Fibroblast of the aortic adventitia (primary cell): ENCODE measurements around the gene VCL. TPM values are rescaled to one million over a fixed set of nuclear protein-coding genes. Genes with fewer than 3 reads are reported as not detected.
"Not testable (repeated sequence)": the region's sequence is repeated elsewhere in the genome, so short reads cannot be mapped to it uniquely, and the experiment has no call there.

Experiments used
- DNase-seq: peaks from one replicate; pipeline ENCODE4 v3.0.0-alpha.2; 2010; ENCODE audit warnings: low read depth
- H3K4me3 ChIP-seq: 2 replicates; pipeline ENCODE4 v1.5.1; 2011; ENCODE audit warnings: low read depth, mild to moderate bottlenecking, control low read depth, low read length, moderate library complexity
- CTCF ChIP-seq: IDR thresholded peaks from 2 replicates; pipeline ENCODE4 v1.5.1; 2011; ENCODE audit warnings: mild to moderate bottlenecking, low read length, control low read depth, inconsistent platforms; ENCODE audit not compliant: insufficient read depth
- total RNA-seq: library from RNA; depleted of rRNA; stranded (reverse); fragments of >200 nt; gene quantifications from 2 replicates; pipeline ENCODE4 v1.2.3, GENCODE V29; 2012; ENCODE audit warnings: low replicate concordance

The VCL gene
- total RNA-seq, 1 donor = 176 TPM

- H3K4me3 ChIP-seq = no peak overlapping the region
- no peak for DNase-seq
- no peak for TF ChIP-seq CTCF
Observed at GRCh38 chr10:74022926-74023629, 25.2 kb downstream of the VCL start.

DNA sequence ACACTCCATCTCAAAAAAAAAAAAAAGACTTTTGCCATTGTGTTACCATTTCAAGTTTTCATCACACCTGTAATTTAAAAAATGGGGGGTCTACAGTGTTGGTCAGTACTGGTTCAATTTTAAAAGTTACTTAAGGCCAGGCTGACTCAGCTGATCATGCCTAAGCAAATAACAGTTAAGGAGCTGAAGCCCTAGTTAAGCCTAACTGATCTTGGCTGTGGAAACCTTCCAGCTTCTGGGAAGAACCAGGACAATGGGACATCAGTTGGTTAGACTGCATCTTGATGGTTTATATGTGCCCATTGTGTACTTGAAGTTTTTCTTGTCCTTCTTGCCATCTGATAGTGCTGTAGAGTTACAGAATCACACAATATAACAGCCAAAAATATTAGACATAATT lies 26.7 kb downstream of the VCL start:
- TF ChIP-seq CTCF = no peak

DNA sequence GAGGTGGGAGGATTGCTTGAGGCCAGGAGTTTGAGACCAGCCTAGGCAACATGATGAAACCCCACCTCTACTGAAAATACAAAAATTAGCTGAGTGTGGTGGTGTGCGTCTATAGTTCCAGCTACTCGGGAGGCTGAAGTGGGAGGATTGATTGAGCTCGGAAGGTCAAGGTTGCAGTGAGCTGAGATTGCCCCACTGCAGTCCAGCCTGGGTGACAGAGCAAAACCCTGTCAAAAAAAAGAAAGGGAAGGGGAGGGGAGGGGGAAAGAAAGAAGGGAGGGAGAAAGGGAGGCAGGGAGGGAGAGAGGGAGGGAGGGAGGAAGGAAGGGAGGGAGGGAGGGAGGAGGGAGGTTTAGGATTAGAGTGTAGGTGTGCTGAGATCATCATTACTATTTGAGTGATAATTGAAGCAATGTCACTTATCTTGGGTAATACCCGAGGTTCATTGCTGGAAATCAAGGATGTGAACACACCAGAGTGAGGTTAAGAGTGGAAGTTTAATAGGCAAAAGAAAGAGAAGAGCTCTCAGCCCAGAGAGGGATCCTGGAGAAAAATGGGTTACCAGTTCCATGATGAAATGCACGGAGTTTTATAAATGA lies 27.6 kb downstream of the VCL start:
- no peak for TF ChIP-seq CTCF
- DNase-seq = no peak
- H3K4me3 ChIP-seq = no peak overlapping the region

More for the DNA sequence above, 26.7 kb downstream of the VCL start:
- H3K4me3 ChIP-seq = no peak overlapping the region
- no peak for DNase-seq

GRCh38 chr10:74026428-74027015 lies 28.6 kb downstream of the VCL start:
- no peak for TF ChIP-seq CTCF
- DNase-seq = peak; percentile 39

GRCh38 chr10:74027702-74028101 lies 29.8 kb downstream of the VCL start:
- no peak for DNase-seq
- no peak overlapping the region for H3K4me3 ChIP-seq
- no peak for TF ChIP-seq CTCF

More at GRCh38 chr10:74026428-74027015, 28.6 kb downstream of the VCL start:
- H3K4me3 ChIP-seq = no peak overlapping the region

- no peak overlapping the region for H3K4me3 ChIP-seq
- TF ChIP-seq CTCF = no peak
- no peak for DNase-seq
Observed at GRCh38 chr10:74029943-74030342, 32.0 kb downstream of the VCL start.

DNA sequence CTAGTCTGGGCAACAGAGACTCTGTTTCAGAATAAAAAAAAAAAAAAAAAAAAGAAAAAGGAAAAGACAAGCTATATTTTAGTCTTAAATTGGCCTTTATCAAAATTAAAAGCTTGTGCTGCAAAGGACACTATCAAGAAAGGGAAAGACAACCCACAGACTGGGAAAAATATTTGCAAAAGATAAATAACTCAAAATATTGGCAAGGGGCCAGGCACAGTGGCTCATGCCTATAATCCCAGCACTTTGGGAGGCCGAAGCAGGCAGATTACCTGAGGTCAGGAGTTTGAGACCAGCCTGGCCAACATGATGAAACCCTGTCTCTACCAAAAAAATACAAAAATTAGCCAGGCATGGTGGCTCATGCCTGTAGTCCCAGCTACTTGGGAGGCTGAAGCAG lies 34.3 kb downstream of the VCL start:
- H3K4me3 ChIP-seq, DNase-seq: not testable (repeated sequence)
